CD4-positive, alpha-beta T cell treated with Interleukin-4 for 4 hours (primary cell): ENCODE results near the gene NTNG1.

Source experiments
- DNase-seq: peaks from one replicate; pipeline ENCODE4 v3.0.0-alpha.2; 2020

NTNG1 gene

GRCh38 chr1:107525145-107525544 lies 384.3 kb downstream of the NTNG1 start:
- DNase-seq = no peak

- no peak for DNase-seq
Observed at GRCh38 chr1:107525961-107526360, 385.1 kb downstream of the NTNG1 start.

- no peak for DNase-seq
Observed at GRCh38 chr1:107526524-107527198, 385.8 kb downstream of the NTNG1 start.

- DNase-seq = peak; percentile 4
Observed at GRCh38 chr1:107529511-107530149, 388.8 kb downstream of the NTNG1 start.

- no peak for DNase-seq
Observed at GRCh38 chr1:107530543-107530942, 389.7 kb downstream of the NTNG1 start.

- DNase-seq = no peak
Observed at GRCh38 chr1:107531065-107531908, 390.4 kb downstream of the NTNG1 start.

GRCh38 chr1:107532318-107532717 lies 391.5 kb downstream of the NTNG1 start:
- no peak for DNase-seq
